Measurements from ENCODE around the gene CD14. TPM values are rescaled to one million over a fixed set of nuclear protein-coding genes. Genes with fewer than 3 reads are reported as not detected.

CD14 gene
- total and polyA plus RNA-seq, 2 donors (not counting 1 experiment from before 2014, with no cell fraction given) = 0.32 to 10.9 TPM

DNA sequence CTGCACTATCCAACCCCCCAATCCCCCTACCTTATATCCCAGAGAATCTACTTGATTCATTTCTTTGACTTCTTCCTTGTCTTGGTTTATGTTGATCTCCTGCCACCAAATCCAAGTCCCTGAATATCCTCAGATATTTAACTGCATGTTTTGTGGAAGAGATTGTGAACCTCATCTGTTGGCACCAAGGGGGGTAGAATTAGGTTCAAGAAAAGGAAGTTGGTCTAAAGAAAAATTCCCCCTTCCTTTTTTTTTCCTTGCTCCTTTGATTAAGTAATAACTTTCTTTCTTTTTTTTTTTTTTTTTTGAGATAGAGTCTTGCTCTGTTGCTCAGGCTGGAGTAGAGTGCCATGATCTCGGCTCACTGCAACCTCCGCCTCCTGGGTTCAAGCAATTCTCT lies 526 bp upstream of the CD14 start:
- Histone ChIP-seq H3K4me3 (replicated peaks in 1 of 4; ENCODE audit: control extremely low read depth in 1 of 4, insufficient read depth in 1 of 4, low read depth in 3 of 4, low read length in 4 of 4) (no peak overlapping the region), H2AFZ (ENCODE audit: low read length) (peak overlapping the region; percentile 98)

DNA sequence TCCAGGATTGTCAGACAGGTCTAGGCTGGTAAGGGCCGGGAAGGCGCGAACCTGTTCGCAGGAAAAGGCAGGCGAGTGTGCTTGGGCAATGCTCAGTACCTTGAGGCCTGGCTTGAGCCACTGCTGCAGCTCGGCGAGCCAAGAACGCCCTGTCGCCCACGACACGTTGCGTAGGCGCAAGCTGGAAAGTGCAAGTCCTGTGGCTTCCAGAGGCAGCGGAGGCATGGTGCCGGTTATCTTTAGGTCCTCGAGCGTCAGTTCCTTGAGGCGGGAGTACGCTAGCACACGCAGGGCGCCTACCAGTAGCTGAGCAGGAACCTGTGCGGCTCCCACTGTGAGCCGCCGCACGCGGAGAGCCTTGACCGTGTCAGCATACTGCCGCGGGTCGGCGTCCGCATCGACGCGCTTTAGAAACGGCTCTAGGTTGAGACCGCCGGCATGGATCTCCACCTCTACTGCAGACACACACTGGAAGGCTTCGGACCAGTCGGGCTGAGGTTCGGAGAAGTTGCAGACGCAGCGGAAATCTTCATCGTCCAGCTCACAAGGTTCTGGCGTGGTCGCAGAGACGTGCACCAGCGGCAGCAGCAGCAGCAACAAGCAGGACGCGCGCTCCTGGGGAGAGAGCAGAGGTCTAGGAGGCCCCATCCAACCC lies 482 bp downstream of the CD14 start:
- Histone ChIP-seq H4K20me1 (ENCODE audit: control insufficient read depth, extremely low read depth, insufficient read depth, low read length) (no peaks in the 10 kb centered on the region), H3K9me3 (ENCODE audit: control insufficient read depth, insufficient read depth, low read depth, low read length) (no peaks in the 10 kb centered on the region), H3K36me3 (ENCODE audit: control insufficient read depth, insufficient read depth, low read length) (no peaks in the 10 kb centered on the region), H3K79me2 (ENCODE audit: control insufficient read depth, insufficient read depth, low read length) (no peaks in the 10 kb centered on the region), H3K9ac (ENCODE audit: insufficient read depth, low read length) (no peak overlapping the region), H2AFZ (ENCODE audit: low read length) (peak overlapping the region; percentile 98), H3K27me3 (ENCODE audit: control insufficient read depth, insufficient read depth, low read length) (no peaks in the 10 kb centered on the region), H3K4me2 (ENCODE audit: extremely low read depth, insufficient read depth, low read length) (peak overlapping the region; percentile 98), H3K27ac (ENCODE audit: insufficient read depth, low read length) (no peak overlapping the region), H3K4me3 (replicated peaks in 1 of 4; ENCODE audit: control extremely low read depth in 1 of 4, insufficient read depth in 1 of 4, low read depth in 3 of 4, low read length in 4 of 4) (peak overlapping the region; percentile 15 to 56 (median 54)), H3K4me1 (ENCODE audit: control insufficient read depth, extremely low read depth, insufficient read depth, low read length) (peaks cover 2% of the 10 kb centered on the region)
- TF ChIP-seq, protein P1, sequence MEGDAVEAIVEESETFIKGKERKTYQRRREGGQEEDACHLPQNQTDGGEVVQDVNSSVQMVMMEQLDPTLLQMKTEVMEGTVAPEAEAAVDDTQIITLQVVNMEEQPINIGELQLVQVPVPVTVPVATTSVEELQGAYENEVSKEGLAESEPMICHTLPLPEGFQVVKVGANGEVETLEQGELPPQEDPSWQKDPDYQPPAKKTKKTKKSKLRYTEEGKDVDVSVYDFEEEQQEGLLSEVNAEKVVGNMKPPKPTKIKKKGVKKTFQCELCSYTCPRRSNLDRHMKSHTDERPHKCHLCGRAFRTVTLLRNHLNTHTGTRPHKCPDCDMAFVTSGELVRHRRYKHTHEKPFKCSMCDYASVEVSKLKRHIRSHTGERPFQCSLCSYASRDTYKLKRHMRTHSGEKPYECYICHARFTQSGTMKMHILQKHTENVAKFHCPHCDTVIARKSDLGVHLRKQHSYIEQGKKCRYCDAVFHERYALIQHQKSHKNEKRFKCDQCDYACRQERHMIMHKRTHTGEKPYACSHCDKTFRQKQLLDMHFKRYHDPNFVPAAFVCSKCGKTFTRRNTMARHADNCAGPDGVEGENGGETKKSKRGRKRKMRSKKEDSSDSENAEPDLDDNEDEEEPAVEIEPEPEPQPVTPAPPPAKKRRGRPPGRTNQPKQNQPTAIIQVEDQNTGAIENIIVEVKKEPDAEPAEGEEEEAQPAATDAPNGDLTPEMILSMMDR (conservative IDR thresholded peaks at IDR 0.05 in 1 of 2, IDR thresholded peaks at IDR 0.05 in 1 of 2; ENCODE audit: low read depth in 1 of 2, low read length in 2 of 2) = no peak
- no peak for TF ChIP-seq EZH2 (IDR thresholded peaks at IDR 0.05; ENCODE audit: low read length, missing control alignments)
- DNase-seq (ENCODE audit: low read depth in 2 of 2) = peak; percentile 32 to 65

More for the DNA sequence above, 526 bp upstream of the CD14 start:
- Histone ChIP-seq H3K79me2 (ENCODE audit: control insufficient read depth, insufficient read depth, low read length) (no peaks in the 10 kb centered on the region), H3K36me3 (ENCODE audit: control insufficient read depth, insufficient read depth, low read length) (no peaks in the 10 kb centered on the region), H3K27me3 (ENCODE audit: control insufficient read depth, insufficient read depth, low read length) (no peaks in the 10 kb centered on the region), H3K27ac (ENCODE audit: insufficient read depth, low read length) (no peak overlapping the region), H3K4me1 (ENCODE audit: control insufficient read depth, extremely low read depth, insufficient read depth, low read length) (peaks cover 2% of the 10 kb centered on the region), H4K20me1 (ENCODE audit: control insufficient read depth, extremely low read depth, insufficient read depth, low read length) (no peaks in the 10 kb centered on the region), H3K4me2 (ENCODE audit: extremely low read depth, insufficient read depth, low read length) (peak overlapping the region; percentile 98), H3K9me3 (ENCODE audit: control insufficient read depth, insufficient read depth, low read depth, low read length) (no peaks in the 10 kb centered on the region), H3K9ac (ENCODE audit: insufficient read depth, low read length) (no peak overlapping the region)
- no peak for DNase-seq (ENCODE audit: low read depth in 2 of 2)
- TF ChIP-seq, protein P1 (conservative IDR thresholded peaks at IDR 0.05 in 1 of 2, IDR thresholded peaks at IDR 0.05 in 1 of 2; ENCODE audit: low read depth in 1 of 2, low read length in 2 of 2) = no peak
- no peak for TF ChIP-seq EZH2 (IDR thresholded peaks at IDR 0.05; ENCODE audit: low read length, missing control alignments)

DNA sequence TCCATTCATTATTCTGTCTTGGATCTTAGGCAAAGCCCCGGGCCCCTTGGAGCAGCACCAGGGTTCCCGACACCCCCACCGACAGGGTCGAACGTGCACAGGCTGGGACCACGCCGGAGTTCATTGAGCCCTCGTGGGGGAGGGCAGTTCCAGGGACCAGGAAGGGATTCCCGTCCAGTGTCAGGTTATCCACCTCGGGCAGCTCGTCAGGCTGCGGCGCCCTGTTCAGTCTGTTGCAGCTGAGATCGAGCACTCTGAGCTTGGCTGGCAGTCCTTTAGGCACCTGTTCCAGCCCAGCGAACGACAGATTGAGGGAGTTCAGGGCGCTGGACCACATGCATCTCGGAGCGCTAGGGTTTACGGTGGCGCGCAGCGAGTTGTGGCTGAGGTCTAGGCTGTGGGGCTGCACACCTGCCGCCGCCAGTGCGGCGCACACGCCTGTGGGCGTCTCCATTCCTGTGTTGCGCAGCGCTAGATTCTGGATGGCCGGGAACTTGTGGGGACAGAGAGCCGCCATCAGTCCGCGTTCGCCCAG lies 1.1 kb downstream of the CD14 start:
- no peak overlapping the region for H3K9ac ChIP-seq (ENCODE audit: insufficient read depth, low read length)
- H3K27me3 ChIP-seq (ENCODE audit: control insufficient read depth, insufficient read depth, low read length) = no peaks in the 10 kb centered on the region
- peak overlapping the region; percentile 98 for H3K4me2 ChIP-seq (ENCODE audit: extremely low read depth, insufficient read depth, low read length)
- peak overlapping the region; percentile 98 for H2AFZ ChIP-seq (ENCODE audit: low read length)
- TF ChIP-seq, protein P1 (conservative IDR thresholded peaks at IDR 0.05 in 1 of 2, IDR thresholded peaks at IDR 0.05 in 1 of 2; ENCODE audit: low read depth in 1 of 2, low read length in 2 of 2) = no peak
- no peak for TF ChIP-seq EZH2 (IDR thresholded peaks at IDR 0.05; ENCODE audit: low read length, missing control alignments)
- no peaks in the 10 kb centered on the region for H3K79me2 ChIP-seq (ENCODE audit: control insufficient read depth, insufficient read depth, low read length)
- no peak for DNase-seq (ENCODE audit: low read depth in 2 of 2)
- no peaks in the 10 kb centered on the region for H3K9me3 ChIP-seq (ENCODE audit: control insufficient read depth, insufficient read depth, low read depth, low read length)
- no peaks in the 10 kb centered on the region for H3K36me3 ChIP-seq (ENCODE audit: control insufficient read depth, insufficient read depth, low read length)
- no peak overlapping the region for H3K27ac ChIP-seq (ENCODE audit: insufficient read depth, low read length)
- no peaks in the 10 kb centered on the region for H4K20me1 ChIP-seq (ENCODE audit: control insufficient read depth, extremely low read depth, insufficient read depth, low read length)
- H3K4me3 ChIP-seq (replicated peaks in 1 of 4; ENCODE audit: control extremely low read depth in 1 of 4, insufficient read depth in 1 of 4, low read depth in 3 of 4, low read length in 4 of 4) = peak overlapping the region; percentile 15 to 56 (median 54)
- peaks cover 2% of the 10 kb centered on the region for H3K4me1 ChIP-seq (ENCODE audit: control insufficient read depth, extremely low read depth, insufficient read depth, low read length)

Measured in fibroblast of lung (primary cell).